AG08395 (cell line): Measurements from ENCODE around the gene TMED6.

ENCODE experiments used
- DNase-seq: peaks from one replicate; pipeline ENCODE4 v3.0.0; 2012; ENCODE audit warnings: mixed read lengths, low spot score

Gene TMED6

GRCh38 chr16:69351309-69352027 lies at the start of gene TMED6:
Gene TMED6 (minus strand): TSS chr16:69351786. CDS start chr16:69351753, 33 bp downstream.
- DNase-seq, result no peak

- no peak for DNase-seq
These were observed 47.8 kb upstream of the TMED6 start for GRCh38 chr16:69399361-69399760.

- DNase-seq, result peak; percentile 70
These were observed 46.4 kb upstream of the TMED6 start for GRCh38 chr16:69397821-69398521.

DNA sequence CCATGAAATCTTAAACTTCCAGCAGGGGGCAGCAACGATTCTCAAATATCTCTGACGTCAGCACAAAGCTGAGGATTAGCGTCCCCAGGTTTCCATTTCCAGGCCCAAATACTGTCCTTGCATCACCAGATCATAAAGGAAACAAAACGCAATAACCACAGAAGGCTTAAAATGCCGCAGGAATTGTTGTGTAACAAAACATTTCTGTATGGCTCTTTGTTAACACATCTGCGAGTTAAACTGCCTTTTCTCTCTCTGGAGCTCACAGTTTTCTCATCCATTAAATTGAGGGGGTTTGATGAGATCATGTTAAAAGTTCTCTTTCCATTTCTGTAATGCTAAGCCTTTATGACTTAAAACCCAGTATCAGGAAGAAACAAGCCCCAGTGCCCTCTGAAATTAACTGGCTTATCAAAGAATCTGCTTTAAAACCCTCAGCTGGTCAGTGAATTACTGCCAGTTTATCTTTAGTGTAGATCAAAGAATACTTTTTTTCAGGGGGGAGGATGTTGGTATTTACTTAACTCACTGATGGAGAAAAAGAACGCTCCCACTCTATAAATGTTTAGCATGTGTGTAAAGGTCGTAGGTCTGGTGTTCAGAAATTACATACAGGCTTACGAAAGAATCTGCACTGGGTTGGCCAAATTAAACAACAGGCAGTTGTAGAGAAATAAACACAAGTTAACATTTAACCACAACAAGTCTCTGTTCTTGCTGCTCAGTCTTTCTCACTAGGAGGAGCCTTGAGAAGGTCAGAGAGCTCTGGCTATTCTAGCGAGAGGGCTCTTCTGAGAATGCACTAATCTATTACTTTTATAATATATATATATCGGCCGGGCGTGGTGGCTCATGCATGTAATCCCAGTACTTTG lies 44.8 kb upstream of the TMED6 start:
- DNase-seq, result peak; percentile 81

DNA sequence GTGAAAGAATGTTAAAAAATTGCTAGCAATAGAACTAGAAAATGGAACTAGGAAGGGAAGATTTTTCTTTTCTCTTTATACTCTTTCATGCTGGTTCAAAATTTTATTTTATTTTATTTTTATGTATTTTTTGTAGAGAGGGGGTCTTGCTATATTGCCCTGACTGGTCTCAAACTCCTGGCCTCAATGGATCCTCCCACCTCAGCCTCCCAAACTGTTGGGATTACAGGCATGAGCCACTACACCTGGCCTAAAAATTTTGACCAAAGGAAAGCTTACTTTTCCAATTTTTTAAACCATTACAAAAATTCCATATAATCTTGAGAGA lies 44.2 kb upstream of the TMED6 start:
- no peak for DNase-seq

- DNase-seq, result no peak
These were observed 42.6 kb upstream of the TMED6 start for GRCh38 chr16:69393898-69394849.

DNA sequence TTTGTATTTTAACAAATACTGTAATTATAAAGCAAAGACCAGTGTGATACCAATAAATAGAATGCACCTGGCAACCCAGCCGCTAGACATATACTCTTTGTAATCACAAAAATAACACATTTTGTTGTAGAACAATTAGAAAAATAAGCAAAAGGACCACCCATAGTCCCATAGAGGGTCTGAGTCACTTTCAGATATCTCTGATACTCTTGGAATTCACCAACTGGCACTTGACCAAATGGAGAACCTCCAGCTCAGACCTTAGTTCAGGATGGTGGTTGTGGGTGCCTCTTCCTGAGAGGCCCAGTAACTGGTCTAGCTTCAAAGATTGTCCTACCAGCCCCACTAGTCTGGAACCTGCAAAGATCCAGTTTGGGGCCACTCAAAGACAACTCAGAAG lies 35.0 kb upstream of the TMED6 start:
- DNase-seq, result peak; percentile 5

- DNase-seq, result no peak
These were observed 33.4 kb upstream of the TMED6 start for GRCh38 chr16:69384974-69385373.

DNA sequence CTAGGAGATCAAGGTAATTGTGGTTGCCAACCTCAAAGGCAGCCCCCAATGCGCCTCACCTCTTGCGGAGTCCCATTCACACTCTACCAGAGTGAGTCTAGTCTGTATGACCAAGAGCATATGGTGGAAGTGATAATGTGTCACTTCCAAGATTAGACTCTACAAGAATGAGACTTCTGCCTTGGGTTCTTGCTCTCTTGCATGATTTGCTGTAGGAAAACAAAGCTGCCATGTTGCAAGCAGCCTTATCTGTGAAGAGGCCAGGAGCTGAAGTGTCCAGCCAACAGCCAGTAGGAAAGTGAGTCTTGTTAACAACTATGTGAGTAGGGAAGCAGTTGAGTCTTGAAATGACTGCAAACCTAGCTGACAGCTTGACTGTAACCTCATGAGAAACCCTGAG lies 30.8 kb upstream of the TMED6 start:
- DNase-seq, result no peak

- DNase-seq, result no peak
These were observed 29.6 kb upstream of the TMED6 start for GRCh38 chr16:69381231-69381630.

DNA sequence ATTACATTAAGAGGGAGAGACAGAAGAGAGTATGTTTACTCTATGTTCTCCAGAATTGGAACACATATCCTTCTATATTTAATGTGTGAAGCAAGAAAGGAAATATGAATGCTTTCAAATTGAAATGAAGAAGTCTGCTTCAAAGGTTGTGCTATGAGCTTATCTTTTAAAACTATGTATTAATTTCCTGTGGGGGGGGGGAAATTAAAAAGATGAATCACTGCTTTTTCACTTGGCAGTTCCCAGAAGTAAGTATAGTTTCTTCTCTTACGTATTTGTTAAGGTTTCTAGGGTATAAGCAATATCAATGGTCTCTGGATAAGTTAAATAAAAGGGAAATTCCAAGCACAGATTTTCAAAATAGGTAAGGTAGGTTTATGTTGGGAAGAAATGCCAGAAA lies 27.2 kb upstream of the TMED6 start:
- no peak for DNase-seq

DNA sequence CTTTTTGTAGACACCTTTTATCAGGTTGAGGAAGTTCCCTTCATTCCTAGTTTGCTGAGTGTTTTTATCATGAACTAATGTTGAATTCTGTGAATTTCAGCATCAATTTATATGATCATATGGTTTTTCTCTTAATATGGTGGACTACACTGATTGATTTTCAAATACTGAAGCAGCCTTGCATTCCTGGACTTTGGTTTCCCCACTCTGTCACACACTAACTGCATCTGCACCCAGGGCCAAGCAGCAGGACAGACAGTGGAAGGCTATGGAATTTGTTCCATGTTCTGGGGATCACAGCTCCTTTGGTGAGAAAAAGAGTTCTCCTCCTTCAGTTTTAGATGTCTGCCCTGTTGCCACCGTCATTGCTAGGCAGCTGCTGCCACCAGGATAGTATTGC lies 26.4 kb upstream of the TMED6 start:
- DNase-seq, result no peak

GRCh38 chr16:69376393-69377059 lies 24.9 kb upstream of the TMED6 start:
- DNase-seq, result no peak

DNA sequence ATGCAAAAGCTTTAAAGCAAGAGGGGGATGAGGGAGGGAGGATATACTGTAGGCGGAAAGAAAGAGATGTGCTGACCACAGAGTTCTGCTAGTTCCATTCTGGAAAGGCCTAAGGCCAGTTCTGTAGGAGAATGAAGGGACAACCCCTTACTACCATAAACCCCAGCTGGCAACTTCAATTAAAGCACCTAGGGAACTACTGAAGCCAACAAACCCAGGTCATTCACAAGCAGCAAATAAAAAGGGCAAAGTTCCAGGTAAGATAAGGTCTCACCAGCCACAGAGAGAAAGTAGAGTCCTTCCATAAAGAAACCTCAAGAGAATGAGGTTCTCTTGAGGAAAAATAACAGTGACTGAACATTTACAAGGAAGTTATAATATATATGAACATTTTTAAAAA lies 21.4 kb upstream of the TMED6 start:
- no peak for DNase-seq

- DNase-seq, result no peak
These were observed 20.0 kb upstream of the TMED6 start for GRCh38 chr16:69371564-69371963.

DNA sequence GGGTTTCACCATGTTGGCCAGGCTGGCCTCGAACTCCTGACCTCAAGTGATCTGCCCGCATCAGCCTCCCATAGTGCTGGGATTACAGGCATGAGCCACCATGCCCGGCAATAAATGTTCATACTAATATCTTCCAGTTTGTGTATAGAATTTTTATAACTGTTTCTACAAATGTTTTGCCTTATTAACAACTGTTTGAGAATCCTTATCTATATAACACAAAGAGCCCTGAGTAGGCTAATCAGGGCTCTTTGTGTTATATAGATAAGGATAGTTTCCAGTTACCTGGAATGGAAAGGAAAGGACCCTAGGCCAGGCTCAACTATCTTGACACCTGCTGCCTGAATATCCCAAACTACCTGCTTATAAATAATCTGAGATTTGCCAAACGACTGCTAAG lies 17.3 kb upstream of the TMED6 start:
- no peak for DNase-seq

GRCh38 chr16:69367980-69368379 lies 16.4 kb upstream of the TMED6 start:
- DNase-seq, result no peak

DNA sequence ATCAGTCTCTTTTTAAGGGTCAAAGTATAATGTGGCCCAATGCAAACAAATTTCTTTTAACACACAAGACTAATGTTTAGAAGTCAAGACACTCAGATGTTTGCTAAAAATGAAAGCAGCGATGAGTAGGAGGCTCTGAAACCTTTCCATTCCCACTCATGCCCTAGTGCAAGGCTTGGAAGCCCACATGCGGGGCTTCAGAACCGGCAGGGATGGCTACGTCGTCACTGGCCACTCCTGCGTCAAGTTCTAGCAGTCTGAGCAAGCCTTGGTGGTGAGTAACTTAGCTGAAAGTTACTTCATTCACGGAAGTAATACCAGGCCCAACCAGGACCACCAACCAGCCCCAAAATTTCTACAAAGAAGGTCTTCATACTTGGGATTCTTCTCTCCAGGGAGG lies 14.8 kb upstream of the TMED6 start:
- no peak for DNase-seq

DNA sequence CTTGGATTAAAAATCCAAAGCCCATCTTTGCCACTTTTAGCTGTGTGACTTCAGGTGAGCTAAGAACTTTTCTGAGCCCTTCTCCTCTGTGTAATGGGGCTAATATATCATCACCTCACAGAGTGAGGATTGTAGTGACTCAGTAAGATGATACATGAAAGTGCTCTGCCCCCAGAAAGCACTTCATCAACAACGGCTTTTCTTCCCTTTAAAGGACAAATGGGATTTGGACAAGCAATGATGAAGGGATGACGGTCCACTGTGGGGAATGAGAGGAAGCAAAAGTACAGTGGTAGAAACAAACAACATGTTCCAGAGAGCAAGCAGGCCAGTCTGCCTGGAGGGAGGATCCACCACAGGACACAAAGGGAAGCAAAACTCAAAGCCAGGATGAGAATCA lies 14.3 kb upstream of the TMED6 start:
- no peak for DNase-seq

DNA sequence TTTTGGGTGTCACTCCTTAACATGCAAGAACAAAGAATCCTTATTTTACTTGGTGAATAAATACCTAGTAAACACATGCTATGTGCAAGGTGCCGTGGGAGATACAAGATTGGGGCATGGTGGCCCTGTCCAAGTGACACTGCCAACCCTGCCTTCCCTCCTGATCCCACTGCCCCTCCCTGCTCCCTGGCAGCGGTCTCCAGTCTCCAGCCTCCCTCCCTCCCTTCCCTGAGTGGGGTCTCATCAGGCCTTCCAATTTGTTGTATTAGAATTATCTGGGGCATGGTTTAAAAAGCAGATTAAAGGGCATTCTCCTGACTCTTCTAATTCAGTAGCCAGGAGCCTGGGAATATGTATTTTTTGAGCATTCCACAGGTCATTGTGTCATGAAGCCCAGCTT lies 12.5 kb upstream of the TMED6 start:
- DNase-seq, result no peak

DNA sequence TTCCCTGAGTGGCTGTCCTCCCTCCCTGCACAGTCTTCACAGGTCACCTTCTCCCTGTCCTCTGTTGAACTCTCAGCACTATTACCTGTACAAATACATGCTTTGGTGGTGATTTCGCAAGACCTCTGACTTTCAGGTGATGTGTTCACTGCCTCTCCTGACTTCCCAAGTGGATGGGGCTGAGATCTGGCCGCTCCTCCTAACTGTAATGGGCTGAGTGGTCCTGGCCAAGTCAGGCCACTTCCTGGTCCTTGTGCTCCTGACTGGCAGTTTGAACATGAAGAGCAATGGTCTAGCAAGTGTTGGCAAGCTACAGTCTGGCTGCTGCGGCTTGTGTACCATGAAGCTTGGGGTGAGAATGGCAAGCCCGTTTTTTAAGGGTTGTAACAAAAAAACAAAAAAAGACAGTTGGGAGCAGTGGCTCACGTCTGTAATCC lies 11.7 kb upstream of the TMED6 start:
- no peak for DNase-seq
